Activated B cell treated with CpG ODN at 0.5 μM for 24 hours (primary cell): Measurements from ENCODE around the gene ZNF692. TPM values are rescaled to one million over a fixed set of nuclear protein-coding genes. Genes with fewer than 3 reads are reported as not detected.
"Not testable (repeated sequence)": the region's sequence is repeated elsewhere in the genome, so short reads cannot be mapped to it uniquely, and the experiment has no call there.

ENCODE experiments used
- ATAC-seq: fragments of 200-7000 bp; cut with Tn5 transposase; one replicate; pipeline ENCODE4 v1.10.0; 2021; ENCODE audit warnings: low read depth, mild to moderate bottlenecking, moderate library complexity
- CTCF ChIA-PET: fragments of 350-600 bp; sonication (Branson Sonifier 250); formaldehyde crosslinking; loops from one replicate; lab custom pipeline; 2021; ENCODE audit warnings: antibody characterized with exemption; lab: Charles Lee
- POLR2A ChIA-PET: fragments of 350-600 bp; sonication (Branson Sonifier 250); formaldehyde crosslinking; loops from one replicate; lab custom pipeline; 2021; ENCODE audit warnings: antibody characterized with exemption; lab: Charles Lee
- DNase-seq: peaks from one replicate; pipeline ENCODE4 v3.0.0; 2022
- H3K27ac Mint-ChIP-seq: one replicate; pipeline ENCODE4 v1.8.0; 2020; ENCODE audit warnings: mixed read lengths
- H3K27me3 Mint-ChIP-seq: one replicate; pipeline ENCODE4 v1.8.0; 2021; ENCODE audit warnings: mixed read lengths
- H3K36me3 Mint-ChIP-seq: one replicate; pipeline ENCODE4 v1.8.0; 2021; ENCODE audit warnings: low read depth, mixed read lengths
- H3K4me1 Mint-ChIP-seq: one replicate; pipeline ENCODE4 v1.8.0; 2021; ENCODE audit warnings: mixed read lengths
- H3K4me3 Mint-ChIP-seq: one replicate; pipeline ENCODE4 v1.8.0; 2020; ENCODE audit warnings: mild to moderate bottlenecking, mixed read lengths
- H3K9me3 Mint-ChIP-seq: one replicate; pipeline ENCODE4 v1.8.0; 2020; ENCODE audit warnings: mixed read lengths
- intact Hi-C: fragments of 100-400 bp; cut with micrococcal nuclease; formaldehyde crosslinking; loops from one replicate; pipeline ENCODE4 v1.15.1; 2024
- total RNA-seq: library from RNA; stranded (reverse); gene quantifications from 2 replicates; pipeline ENCODE4 v1.2.3, GENCODE V29; 2022
- TF ChIP-seq, protein P1 (sequence below): fragments of 200-600 bp; IDR thresholded peaks from one replicate; pipeline ENCODE4 v1.8.0; 2022; ENCODE audit warnings: antibody characterized with exemption, mild to moderate bottlenecking

The ZNF692 gene
- total RNA-seq, 1 donor from 2014 or later: 40.3 TPM

DNA sequence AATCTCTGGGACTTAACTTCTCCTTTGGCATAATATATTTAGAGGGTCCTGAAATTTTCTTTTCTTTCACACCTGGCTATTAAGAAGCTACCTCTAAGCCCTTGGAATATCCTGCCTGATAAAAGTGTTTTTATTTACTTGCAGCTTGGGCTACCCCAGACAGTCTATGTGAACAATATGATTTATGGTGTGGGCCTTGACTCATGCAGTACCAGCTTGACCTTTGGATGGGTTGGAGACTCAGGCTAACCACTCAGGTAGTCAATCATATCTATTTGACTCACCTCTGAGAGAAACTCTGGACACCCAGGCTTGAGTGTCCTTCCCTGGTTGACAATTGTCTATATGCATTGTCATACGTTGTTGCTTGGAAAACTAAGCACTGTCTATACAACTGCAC, 33.7 kb upstream of the ZNF692 start:
- TF ChIP-seq, protein P1, sequence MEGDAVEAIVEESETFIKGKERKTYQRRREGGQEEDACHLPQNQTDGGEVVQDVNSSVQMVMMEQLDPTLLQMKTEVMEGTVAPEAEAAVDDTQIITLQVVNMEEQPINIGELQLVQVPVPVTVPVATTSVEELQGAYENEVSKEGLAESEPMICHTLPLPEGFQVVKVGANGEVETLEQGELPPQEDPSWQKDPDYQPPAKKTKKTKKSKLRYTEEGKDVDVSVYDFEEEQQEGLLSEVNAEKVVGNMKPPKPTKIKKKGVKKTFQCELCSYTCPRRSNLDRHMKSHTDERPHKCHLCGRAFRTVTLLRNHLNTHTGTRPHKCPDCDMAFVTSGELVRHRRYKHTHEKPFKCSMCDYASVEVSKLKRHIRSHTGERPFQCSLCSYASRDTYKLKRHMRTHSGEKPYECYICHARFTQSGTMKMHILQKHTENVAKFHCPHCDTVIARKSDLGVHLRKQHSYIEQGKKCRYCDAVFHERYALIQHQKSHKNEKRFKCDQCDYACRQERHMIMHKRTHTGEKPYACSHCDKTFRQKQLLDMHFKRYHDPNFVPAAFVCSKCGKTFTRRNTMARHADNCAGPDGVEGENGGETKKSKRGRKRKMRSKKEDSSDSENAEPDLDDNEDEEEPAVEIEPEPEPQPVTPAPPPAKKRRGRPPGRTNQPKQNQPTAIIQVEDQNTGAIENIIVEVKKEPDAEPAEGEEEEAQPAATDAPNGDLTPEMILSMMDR: no peak
- Mint-ChIP-seq H3K27ac (no peak overlapping the region), H3K36me3 (no peaks in the 10 kb centered on the region), H3K27me3 (peaks cover 9% of the 10 kb centered on the region), H3K9me3 (no peaks in the 10 kb centered on the region), H3K4me3 (no peak overlapping the region), H3K4me1 (no peaks in the 10 kb centered on the region)
- POLR2A ChIA-PET: no interaction called here
- DNase-seq (no peak), ATAC-seq (no peak)
- intact Hi-C loops: no loop called here
- CTCF ChIA-PET: no interaction called here

DNA sequence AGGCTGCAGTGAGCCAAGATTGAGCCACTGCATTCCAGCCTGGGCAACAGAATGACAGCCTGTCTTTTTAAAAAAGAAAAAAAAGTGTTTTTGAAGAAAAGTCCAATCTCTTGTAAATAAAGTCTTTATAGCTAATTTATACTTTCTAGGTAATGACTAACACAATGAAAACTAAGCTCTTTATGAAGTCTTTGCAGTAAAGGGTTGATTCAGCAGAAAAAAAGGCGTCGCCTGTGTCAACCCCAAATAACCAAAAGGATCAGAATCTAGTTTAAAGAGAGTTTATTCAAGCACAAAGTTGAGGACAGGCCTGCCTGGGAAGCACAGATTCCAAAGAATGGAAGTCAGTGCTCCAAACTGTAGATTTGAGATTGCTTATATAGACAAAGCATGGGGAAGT, 32.9 kb upstream of the ZNF692 start:
- Mint-ChIP-seq H3K4me3 (no peak overlapping the region), H3K27ac (no peak overlapping the region), H3K9me3 (no peaks in the 10 kb centered on the region), H3K27me3 (peaks cover 3% of the 10 kb centered on the region), H3K36me3 (no peaks in the 10 kb centered on the region), H3K4me1 (no peaks in the 10 kb centered on the region)
- no peak for DNase-seq
- TF ChIP-seq, protein P1: no peak
- intact Hi-C loops: no loop called here
- ATAC-seq: no peak
- CTCF ChIA-PET: no interaction called here
- POLR2A ChIA-PET: no interaction called here

DNA sequence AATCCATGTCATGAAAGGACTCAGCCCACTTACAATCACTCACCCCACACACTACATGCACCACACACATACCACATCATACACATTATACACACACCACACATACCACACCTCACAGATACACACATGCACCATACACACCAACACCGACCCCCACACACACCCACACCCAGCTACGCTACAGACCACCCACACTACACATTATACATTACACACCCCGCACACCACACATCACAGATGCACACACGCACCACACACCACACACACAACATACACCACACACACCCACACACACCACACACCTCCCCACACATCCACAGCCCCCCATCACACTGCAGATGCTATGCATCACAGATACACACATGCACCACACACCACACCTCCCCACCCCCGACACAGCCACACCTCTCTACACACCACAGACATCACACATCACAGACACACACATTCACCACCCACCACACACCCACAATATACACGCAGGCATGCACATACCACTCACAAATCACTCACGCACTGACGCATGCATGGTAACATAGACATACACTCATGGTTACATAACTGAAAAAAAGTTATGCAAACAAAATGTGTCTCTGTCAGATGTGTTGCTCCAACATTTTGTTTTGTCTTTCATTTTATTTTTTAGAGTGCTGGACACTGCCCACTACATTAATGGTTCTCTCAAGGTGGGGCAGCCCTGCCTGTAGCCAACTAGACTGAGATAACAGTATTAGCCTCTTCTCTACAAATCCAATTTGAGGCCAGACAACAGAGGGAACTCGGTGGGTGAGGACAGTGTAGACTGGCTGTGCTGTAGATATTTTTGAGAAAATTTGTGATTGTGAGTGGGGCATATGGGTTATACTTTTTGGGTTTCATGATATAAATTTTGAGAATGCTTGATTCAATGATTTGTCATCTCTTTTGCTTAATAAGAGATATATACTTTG, 31.9 kb upstream of the ZNF692 start:
- ChIA-PET POLR2A (no interaction called here), CTCF (no interaction called here)
- H3K36me3 Mint-ChIP-seq: no peaks in the 10 kb centered on the region
- no peak overlapping the region for H3K27ac Mint-ChIP-seq
- no peak overlapping the region for H3K4me3 Mint-ChIP-seq
- intact Hi-C loops: no loop called here
- TF ChIP-seq, protein P1: no peak
- no peak for ATAC-seq
- peaks cover 2% of the 10 kb centered on the region for H3K27me3 Mint-ChIP-seq
- H3K9me3 Mint-ChIP-seq: no peaks in the 10 kb centered on the region
- H3K4me1 Mint-ChIP-seq: peaks cover 9% of the 10 kb centered on the region
- no peak for DNase-seq

DNA sequence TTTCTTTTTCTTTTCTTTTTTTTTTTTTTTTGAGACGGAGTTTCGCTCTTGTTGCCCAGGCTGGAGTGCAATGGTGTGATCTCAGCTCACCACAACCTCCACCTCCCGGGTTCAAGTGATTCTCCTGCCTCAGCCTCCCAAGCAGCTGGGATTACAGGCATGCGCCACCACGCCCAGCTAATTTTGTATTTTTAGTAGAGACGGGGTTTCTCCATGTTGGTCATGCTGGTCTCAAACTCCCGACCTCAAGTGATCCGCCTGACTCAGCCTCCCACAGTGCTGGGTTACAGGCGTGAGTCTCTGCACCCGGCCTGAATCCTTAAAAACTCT, 31.0 kb upstream of the ZNF692 start:
- DNase-seq, CTCF ChIA-PET, H3K36me3 Mint-ChIP-seq, H3K27ac Mint-ChIP-seq, H3K27me3 Mint-ChIP-seq, H3K9me3 Mint-ChIP-seq, intact Hi-C loops, ATAC-seq, H3K4me3 Mint-ChIP-seq: not testable (repeated sequence)
- POLR2A ChIA-PET: interaction anchor here (0.7 kb wide), 2 partner anchors 18 to 64 kb away, joined by 3 read pairs; partner anchors contain the start of gene SH3BP5L
- peaks cover 18% of the 10 kb centered on the region for H3K4me1 Mint-ChIP-seq

DNA sequence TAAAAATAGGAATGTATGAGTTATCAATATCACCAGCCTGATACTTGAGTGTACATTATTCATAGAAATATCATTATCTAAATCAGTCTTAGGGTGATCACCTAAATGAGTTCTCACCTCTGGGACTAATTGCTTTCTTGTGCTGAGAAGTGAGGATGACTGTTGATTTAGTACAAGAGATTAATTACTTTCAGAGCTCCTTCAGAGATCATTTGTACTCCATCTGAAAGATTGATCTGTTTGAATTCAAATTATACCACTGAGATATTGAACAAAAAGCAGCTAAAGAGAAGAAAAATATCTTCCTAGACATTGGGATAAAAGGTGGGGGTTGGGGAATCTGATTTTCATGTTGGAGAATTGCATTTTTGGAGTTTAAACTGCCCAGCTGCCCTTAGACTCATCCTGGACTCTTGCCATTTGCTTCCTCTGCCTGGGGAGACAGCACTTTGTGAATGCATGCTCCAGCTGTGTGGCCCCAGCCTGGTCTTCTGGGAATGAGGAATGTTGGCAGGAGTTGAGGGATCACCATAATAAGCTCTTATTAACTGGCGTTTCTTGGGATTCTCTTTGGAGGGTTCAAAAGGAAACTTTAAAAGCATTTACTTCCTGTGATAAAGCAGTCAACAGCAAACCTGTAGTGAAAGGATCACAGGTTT, 27.5 kb upstream of the ZNF692 start:
- intact Hi-C loops: no loop called here
- CTCF ChIA-PET: no interaction called here
- peaks cover 23% of the 10 kb centered on the region for H3K4me1 Mint-ChIP-seq
- H3K9me3 Mint-ChIP-seq: no peaks in the 10 kb centered on the region
- H3K27ac Mint-ChIP-seq: no peak overlapping the region
- no peak overlapping the region for H3K4me3 Mint-ChIP-seq
- DNase-seq (no peak), ATAC-seq (no peak)
- TF ChIP-seq, protein P1: no peak
- H3K36me3 Mint-ChIP-seq: no peaks in the 10 kb centered on the region
- peaks cover 1% of the 10 kb centered on the region for H3K27me3 Mint-ChIP-seq
- POLR2A ChIA-PET: interaction anchor here (0.8 to 0.9 kb wide), 2 partner anchors 8 to 14 kb away, joined by 3 to 7 read pairs; no protein-coding TSS in a partner anchor
